OCI-LY7 (cell line): ENCODE measurements around the gene RASSF9. TPM values are rescaled to one million over a fixed set of nuclear protein-coding genes. Genes with fewer than 3 reads are reported as not detected.

Experiments used
- BruUV-seq: library from RNA; stranded (reverse); fragments of 400-500 nt; replicated peaks from 2 replicates; lab custom pipeline; 2021; lab: Mats Ljungman, UMichigan
- CTCF ChIA-PET: fragments of 300-600 bp; sonication (Branson Sonifier 250); formaldehyde crosslinking; loops from one replicate; lab custom pipeline; 2022; ENCODE audit warnings: antibody characterized with exemption; ENCODE audit not compliant: unreplicated experiment; lab: Charles Lee
- POLR2A ChIA-PET: fragments of 300-600 bp; sonication (Branson Sonifier 250); formaldehyde crosslinking; loops from one replicate; lab custom pipeline; 2022; ENCODE audit warnings: antibody characterized with exemption; lab: Charles Lee
- DNase-seq: peaks from one replicate; pipeline ENCODE4 v3.0.0-alpha.2; 2015; ENCODE audit warnings: low spot score
- H2AFZ ChIP-seq: fragments of 200-600 bp; sonication (generic), shearing (Covaris generic); 2 replicates; pipeline ENCODE4 v1.6.1; 2014; ENCODE audit warnings: mild to moderate bottlenecking, antibody characterized with exemption, low read length, moderate library complexity
- H3K27ac ChIP-seq: fragments of 200-600 bp; sonication (generic); 2 replicates; pipeline ENCODE4 v1.5.1; 2014; ENCODE audit warnings: mixed run types, low read depth, mild to moderate bottlenecking, moderate library complexity, low read length, inconsistent platforms; ENCODE audit not compliant: poor library complexity, severe bottlenecking
- H3K36me3 ChIP-seq: fragments of 200-600 bp; sonication (generic); 2 replicates; pipeline ENCODE4 v1.6.1; 2014; ENCODE audit warnings: mild to moderate bottlenecking, antibody characterized with exemption, low read length, moderate library complexity, mixed read lengths; ENCODE audit not compliant: insufficient read depth
- H3K4me1 ChIP-seq: fragments of 200-600 bp; sonication (generic); 2 replicates; pipeline ENCODE4 v1.5.1; 2014; ENCODE audit warnings: mild to moderate bottlenecking, low read length; ENCODE audit not compliant: insufficient read depth, poor library complexity, severe bottlenecking
- H3K4me2 ChIP-seq: fragments of 200-600 bp; sonication (generic); 2 replicates; pipeline ENCODE4 v1.6.1; 2014; ENCODE audit warnings: mild to moderate bottlenecking, low read length
- H3K4me3 ChIP-seq: fragments of 200-600 bp; sonication (generic); 2 replicates; pipeline ENCODE4 v1.5.1; 2014; ENCODE audit warnings: mild to moderate bottlenecking, low read depth, low read length; ENCODE audit not compliant: poor library complexity, severe bottlenecking
- H3K79me2 ChIP-seq: fragments of 200-600 bp; sonication (generic); 2 replicates; pipeline ENCODE4 v1.6.1; 2016; ENCODE audit warnings: low read depth, mild to moderate bottlenecking, low read length, moderate library complexity, mixed read lengths; ENCODE audit not compliant: insufficient read depth
- H3K9me2 ChIP-seq: fragments of 200-600 bp; sonication (generic); 2 replicates; pipeline ENCODE4 v1.6.1; 2016; ENCODE audit warnings: mild to moderate bottlenecking, low read length, mixed read lengths; ENCODE audit not compliant: insufficient read depth
- H3K9me3 ChIP-seq: fragments of 200-600 bp; sonication (generic); 2 replicates; pipeline ENCODE4 v1.6.1; 2014; ENCODE audit warnings: mild to moderate bottlenecking, mixed run types, low read length, mixed read lengths
- H4K20me1 ChIP-seq: fragments of 200-600 bp; sonication (generic); 2 replicates; pipeline ENCODE4 v1.6.1; 2014; ENCODE audit warnings: mild to moderate bottlenecking, antibody characterized with exemption, low read length, moderate library complexity, mixed read lengths; ENCODE audit not compliant: insufficient read depth
- CTCF ChIP-seq: fragments of 200-600 bp; sonication (generic); conservative IDR thresholded peaks from 2 replicates; pipeline ENCODE4 v1.5.1; 2014; ENCODE audit warnings: mild to moderate bottlenecking, antibody characterized with exemption, low read length, moderate library complexity, mixed read lengths
- EZH2phosphoT487 ChIP-seq: fragments of 200-600 bp; sonication (generic); IDR thresholded peaks from 2 replicates; pipeline ENCODE4 v1.6.1; 2018; ENCODE audit warnings: low read depth, borderline replicate concordance, mild to moderate bottlenecking, mixed run types, antibody characterized with exemption, low read length, moderate library complexity, mixed read lengths
- intact Hi-C: fragments of 100-400 bp; cut with micrococcal nuclease; formaldehyde crosslinking; loops from one replicate; pipeline ENCODE4 v1.10.0; 2022; ENCODE audit not compliant: unreplicated experiment
- total RNA-seq, 2 experiments: library from RNA; depleted of rRNA in 1 of 2; stranded (reverse); fragments of >200 nt in 1 of 2; shearing (Covaris generic) in 1 of 2; gene quantifications; 2 replicates each; pipeline ENCODE4 v1.2.3, GENCODE V29; 2014 to 2022

RASSF9 gene
- total RNA-seq, 2 experiments from 2014 or later, result not detected

GRCh38 chr12:85835426-85836196, 598 bp downstream of the RASSF9 start:
- POLR2A ChIA-PET, result no interaction called here
- Histone ChIP-seq H3K27ac (no peak overlapping the region), H3K4me3 (no peak overlapping the region), H3K4me2 (no peak overlapping the region), H3K9me2 (no peaks in the 10 kb centered on the region), H3K36me3 (no peaks in the 10 kb centered on the region), H4K20me1 (no peaks in the 10 kb centered on the region), H3K9me3 (no peaks in the 10 kb centered on the region), H2AFZ (no peak overlapping the region), H3K4me1 (no peaks in the 10 kb centered on the region), H3K79me2 (no peaks in the 10 kb centered on the region)
- BruUV-seq, result no TSS peak
- CTCF ChIA-PET, result no interaction called here
- intact Hi-C loops, result no loop called here
- no peak for DNase-seq
- TF ChIP-seq CTCF, result no peak
- TF ChIP-seq EZH2phosphoT487, result no peak

GRCh38 chr12:85834378-85834777, 1.8 kb downstream of the RASSF9 start:
- no peak overlapping the region for H3K4me2 ChIP-seq
- no peak for TF ChIP-seq EZH2phosphoT487
- no peak for TF ChIP-seq CTCF
- H3K79me2 ChIP-seq, result no peaks in the 10 kb centered on the region
- no peaks in the 10 kb centered on the region for H3K9me3 ChIP-seq
- H3K4me3 ChIP-seq, result no peak overlapping the region
- no peak overlapping the region for H3K27ac ChIP-seq
- BruUV-seq, result no TSS peak
- H3K9me2 ChIP-seq, result no peaks in the 10 kb centered on the region
- H2AFZ ChIP-seq, result no peak overlapping the region
- CTCF ChIA-PET, result no interaction called here
- intact Hi-C loops, result no loop called here
- no peaks in the 10 kb centered on the region for H4K20me1 ChIP-seq
- DNase-seq, result no peak
- no peaks in the 10 kb centered on the region for H3K36me3 ChIP-seq
- no peaks in the 10 kb centered on the region for H3K4me1 ChIP-seq
- POLR2A ChIA-PET, result interaction anchor here (0.6 kb wide), 2 partner anchors 71 to 1224 kb away, joined by 3 read pairs; no protein-coding TSS in a partner anchor

- BruUV-seq, result no TSS peak
- intact Hi-C loops, result no loop called here
- H4K20me1 ChIP-seq, result no peaks in the 10 kb centered on the region
- H3K9me2 ChIP-seq, result no peaks in the 10 kb centered on the region
- ChIA-PET POLR2A (no interaction called here), CTCF (no interaction called here)
- no peak overlapping the region for H3K4me3 ChIP-seq
- TF ChIP-seq CTCF (no peak), EZH2phosphoT487 (no peak)
- no peak overlapping the region for H3K4me2 ChIP-seq
- no peak overlapping the region for H2AFZ ChIP-seq
- no peaks in the 10 kb centered on the region for H3K79me2 ChIP-seq
- H3K36me3 ChIP-seq, result no peaks in the 10 kb centered on the region
- no peaks in the 10 kb centered on the region for H3K9me3 ChIP-seq
- no peaks in the 10 kb centered on the region for H3K4me1 ChIP-seq
- DNase-seq, result no peak
- H3K27ac ChIP-seq, result no peak overlapping the region
Measured at GRCh38 chr12:85833579-85833978, 2.6 kb downstream of the RASSF9 start.
